Dedifferentiated amniotic fluid mesenchymal stem cell (primary cell): ENCODE data around the gene TSEN54.

ENCODE experiments used
- DNase-seq: peaks from one replicate; pipeline ENCODE4 v3.0.0-alpha.2; 2016; ENCODE audit errors: extremely low spot score

Gene TSEN54

DNA sequence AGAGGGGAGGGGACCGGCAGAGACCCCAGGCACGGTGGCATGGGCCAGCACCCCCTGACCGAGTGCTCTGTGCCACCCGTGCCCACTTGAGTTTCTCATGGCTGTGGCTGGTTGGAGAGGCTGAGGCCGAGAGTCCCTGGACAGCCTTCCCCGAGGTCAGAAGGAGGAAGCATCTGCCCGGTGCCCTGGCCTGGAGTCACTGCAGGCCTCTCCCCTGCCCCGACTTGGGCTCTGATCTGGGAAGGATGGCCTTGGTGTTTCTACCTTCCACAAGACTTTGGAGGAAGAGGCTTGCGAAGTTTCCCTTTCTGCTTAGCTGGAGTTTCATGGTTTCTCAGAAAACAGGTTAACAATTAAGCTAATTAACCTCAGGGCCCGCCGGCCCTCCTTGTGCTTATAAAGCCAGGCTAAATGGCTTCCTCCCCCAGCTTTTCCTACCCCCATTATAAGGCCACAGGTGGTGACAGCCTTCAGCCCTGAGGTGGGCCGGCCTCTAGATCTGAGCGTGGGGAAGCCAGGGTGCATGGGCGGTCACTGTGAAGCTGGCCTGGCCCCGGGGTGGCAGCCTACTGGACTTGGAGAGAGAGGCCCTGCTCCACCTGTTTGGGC is 26.5 kb downstream of the TSEN54 start:
- DNase-seq: no peak

DNA sequence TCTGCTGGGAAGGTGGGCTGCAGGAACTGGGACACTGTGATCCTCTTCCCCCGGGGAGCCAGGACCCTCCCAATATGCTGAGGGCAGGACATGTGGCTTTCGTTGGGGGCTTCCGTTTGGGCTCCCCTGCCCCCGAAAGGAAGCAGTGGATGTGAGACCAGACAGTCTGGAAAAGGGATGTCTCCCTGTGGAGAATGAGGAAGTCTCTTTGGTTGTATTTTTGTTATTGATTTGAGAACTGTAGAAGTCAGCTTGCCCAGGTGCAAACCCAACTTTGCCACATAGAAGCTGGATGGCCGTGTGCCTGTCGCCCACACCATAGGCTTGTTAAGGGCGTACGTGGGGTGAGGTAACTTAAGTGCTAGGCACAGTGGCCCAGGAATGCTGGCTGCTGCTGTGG is 27.9 kb downstream of the TSEN54 start:
- no peak for DNase-seq

DNA sequence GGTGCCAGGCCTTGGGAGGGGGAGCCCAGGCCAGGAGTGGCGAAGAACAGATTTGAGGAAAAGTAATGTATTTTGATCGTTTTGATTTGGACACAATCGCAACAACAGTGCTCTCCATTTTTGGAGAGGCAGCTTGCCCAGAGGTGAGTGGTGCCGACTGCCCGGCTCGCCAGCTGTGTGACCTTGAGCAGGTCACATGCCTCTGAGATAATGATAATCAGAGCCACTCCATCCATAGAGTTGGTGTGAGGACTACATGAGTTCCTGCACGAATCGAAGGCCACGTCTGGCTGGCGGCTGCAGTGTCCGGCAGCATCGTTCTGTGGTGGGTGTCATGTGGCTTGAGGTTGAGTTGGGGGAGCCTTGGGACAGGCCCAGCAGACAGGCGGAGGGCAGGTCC is 29.9 kb downstream of the TSEN54 start:
- no peak for DNase-seq

DNA sequence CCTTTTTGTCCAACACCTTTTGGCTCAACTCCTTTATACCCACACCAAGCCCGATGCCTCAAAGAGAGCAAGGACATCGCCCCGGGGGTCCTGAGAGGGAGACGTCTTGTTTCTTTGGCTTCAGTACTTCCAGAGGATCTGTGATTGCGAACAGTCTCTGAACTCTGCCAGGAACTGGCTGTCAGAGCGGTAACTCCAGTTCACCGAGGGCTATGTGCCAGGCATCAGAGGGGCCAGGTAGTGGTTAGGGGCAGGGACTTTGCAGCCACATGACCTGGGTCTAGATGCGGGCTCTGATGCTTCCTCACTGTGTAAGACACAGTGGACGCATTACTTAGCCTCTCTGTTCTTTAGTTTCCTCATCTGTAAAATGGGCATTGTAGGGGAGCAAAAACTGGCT is 30.8 kb downstream of the TSEN54 start:
- DNase-seq: no peak

DNA sequence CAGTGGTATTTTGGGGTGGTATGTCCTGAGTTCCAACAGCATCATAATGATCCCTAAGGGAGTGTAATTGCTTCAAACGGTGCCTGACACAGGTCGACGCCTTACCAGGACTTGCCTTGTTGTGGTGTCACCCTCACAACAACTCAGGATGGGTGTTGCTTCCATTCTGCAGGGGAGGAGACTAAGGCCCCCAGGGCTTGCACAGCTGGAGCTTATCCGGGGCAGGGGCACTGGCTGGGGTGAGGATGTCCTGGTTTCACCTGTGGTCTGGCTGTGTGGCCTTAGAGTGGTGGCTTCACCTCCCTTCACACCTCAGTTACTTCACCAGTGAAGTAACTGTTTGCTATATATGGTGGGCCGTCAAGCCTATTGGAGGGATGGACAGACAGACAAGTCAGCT is 32.5 kb downstream of the TSEN54 start:
- DNase-seq: no peak

DNA sequence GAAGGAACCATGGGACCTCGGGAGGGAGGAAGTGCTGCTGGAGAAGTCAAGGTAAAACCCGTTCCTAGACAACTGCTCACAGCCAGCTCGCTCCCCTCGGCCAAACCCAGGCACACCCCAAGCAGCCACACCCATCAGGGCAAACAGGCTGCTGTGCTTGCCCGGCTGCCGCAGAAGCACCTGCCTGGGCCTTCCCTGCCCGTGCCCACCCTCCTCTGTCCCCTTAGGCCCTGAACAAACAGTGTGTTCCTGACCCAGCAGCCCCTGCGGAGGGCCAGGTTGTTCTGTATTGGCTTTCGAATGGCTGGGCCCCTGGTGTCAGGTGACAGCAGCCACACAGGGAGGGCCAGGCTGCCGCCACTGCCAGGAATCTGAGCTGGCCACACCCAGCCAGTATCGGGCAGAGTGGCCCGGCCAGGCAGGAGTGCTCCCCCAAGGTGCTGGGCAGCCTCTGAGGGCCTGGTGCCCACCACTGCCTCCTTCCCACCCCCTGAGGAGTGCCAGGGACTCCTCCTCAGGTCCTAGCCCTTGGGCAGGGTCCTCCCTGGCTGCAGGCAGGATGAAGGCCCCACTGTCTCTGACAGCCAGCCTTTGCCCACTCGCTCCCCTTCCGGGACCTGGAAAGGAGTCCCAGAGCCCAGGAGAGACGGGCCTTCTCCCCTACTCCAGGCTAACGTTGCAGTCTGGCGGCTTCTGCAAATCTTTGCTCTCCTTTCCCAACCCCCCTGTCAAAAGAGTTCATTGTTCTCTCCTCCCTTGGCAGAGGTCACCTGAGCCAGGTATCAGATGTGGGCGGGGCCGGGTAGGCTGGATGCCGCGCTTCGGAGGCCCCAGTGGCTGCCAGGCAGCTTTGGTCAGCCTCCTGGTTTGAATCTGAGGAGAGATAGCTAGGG is 33.2 kb downstream of the TSEN54 start:
- no peak for DNase-seq

DNA sequence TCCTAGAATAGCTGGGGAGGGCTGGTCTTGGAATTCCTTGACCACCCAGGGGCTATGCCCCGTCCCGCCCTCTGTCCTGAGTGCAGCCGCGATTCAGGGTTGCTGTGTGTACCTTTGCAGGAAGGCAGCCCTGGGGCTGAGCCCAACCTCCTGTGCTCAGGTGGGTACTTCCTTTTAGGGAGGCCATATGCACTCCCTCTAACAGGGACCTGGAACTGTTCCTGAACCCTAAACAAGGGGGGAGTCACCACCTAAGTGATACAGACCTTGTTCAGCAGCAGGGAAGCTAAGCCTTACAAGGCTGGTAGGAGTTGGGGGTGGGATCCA is 33.8 kb downstream of the TSEN54 start:
- DNase-seq: no peak

DNA sequence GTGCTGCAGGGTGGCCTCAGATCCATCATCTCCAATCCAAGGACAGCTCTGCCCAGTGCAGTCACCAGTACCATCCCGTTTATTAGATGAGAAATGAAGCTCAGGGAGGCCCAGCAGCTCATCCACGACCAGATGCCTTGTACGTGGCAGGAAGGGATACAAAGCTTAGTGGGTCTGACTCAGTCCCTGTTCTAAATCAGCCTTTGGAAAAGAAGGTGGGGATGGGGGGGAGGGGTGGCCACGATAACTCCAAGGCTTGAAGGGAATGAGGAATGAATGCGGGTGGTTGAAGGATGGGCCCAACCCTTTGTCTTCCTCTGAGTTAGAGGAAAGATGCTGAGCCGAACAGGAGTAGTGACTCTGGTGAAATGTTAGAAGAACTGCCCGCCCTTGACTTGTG is 34.9 kb downstream of the TSEN54 start:
- no peak for DNase-seq

DNA sequence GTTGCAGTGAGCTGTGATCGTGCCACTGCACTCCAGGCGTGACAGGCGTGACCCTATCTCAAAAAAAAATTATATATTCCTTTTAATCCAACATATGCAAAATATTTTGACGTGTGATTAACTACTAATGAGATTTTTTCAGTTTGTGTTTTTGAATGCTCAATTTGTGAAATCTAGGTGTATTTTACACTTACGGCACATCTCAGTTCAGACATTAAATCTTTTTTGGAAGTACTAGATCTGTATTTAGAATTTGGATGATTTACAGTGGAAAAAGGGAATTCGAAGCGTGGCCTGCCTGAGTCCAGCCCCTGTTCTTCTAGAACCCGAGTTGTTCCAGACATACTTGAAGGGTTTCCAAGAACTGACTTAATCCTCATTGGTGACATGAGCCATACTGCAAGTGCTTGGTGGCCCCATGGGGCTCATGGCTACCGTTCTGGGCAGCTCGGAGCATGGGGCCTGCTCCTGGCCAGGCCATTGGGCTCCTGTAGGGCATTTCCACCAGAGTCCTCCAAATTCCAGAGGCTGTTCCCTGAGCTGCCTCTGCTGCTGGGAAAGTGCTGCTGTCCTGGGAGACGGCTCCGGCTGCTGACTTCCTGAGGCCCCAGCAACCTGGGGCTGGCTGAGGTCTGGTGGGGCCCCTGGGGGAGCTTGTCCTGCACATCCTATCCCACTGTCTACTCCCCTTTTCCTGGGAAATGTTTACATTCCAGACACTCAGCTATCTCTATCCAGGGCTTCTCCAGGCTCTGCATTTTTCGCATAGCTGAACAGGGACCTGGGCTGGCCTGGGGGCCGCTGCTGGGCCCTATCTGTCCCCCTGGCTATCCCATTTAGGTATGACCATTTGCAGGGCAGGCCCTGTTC is 36.3 kb downstream of the TSEN54 start:
- no peak for DNase-seq

DNA sequence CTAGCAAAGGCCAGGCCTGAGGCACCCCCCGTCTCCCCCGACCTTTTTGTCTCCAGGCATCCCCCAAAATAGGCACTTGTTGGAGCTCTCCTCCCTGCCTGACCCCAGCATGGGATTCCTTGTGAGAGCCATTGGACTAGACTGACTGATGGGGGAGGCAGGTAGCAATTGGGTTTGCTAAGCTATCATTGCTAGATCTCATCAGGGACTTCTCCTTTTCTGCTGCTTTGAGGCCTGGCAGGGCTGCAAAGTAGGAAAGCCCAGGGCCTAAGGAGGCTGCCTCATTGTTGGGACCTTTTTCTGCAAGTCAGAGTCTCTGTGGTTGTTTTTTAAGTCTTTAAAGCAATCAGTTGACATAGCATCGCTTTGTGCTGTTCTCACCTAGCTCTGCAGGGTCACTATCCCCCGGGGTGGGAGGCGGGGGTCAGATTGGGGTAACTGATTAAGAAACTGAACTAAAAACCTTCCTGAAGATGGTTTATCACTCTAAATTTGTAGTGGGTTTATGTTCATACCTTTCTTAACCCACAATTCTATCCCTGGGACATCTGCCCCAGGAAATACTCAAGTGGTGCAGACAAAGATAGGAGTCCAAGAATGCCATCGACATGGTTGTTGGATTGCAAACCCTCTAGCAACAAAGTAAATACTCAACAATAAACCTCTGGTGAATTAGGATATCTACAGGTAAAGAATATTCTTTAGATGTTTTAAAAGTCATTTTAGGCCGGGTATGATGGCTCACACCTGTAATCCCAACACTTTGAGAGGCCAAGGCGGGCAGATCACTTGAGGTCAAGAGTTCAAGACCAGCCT is 37.2 kb downstream of the TSEN54 start:
- no peak for DNase-seq

DNA sequence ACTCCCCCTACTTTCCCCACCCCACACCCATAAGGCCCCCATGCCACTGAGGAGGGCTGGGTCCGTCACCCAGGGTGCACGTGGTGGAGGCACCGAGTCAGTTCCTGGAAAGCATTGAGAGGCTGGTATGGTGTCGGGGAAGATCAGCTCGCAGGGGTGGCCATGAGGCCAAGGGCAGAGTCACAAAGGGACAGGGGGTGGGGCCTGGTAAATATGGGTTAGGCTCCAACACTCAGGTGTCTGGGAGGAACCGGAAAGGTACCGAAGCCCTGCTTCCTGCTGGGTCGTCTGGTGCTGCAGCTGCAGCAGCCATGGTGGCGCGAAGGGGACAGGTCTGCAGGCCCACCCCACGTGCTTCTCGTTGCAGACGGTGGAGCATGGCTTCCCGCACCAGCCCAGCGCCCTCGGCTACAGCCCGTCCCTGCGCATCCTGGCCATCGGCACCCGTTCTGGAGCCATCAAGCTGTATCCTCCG is 39.4 kb downstream of the TSEN54 start:
- DNase-seq: no peak

DNA sequence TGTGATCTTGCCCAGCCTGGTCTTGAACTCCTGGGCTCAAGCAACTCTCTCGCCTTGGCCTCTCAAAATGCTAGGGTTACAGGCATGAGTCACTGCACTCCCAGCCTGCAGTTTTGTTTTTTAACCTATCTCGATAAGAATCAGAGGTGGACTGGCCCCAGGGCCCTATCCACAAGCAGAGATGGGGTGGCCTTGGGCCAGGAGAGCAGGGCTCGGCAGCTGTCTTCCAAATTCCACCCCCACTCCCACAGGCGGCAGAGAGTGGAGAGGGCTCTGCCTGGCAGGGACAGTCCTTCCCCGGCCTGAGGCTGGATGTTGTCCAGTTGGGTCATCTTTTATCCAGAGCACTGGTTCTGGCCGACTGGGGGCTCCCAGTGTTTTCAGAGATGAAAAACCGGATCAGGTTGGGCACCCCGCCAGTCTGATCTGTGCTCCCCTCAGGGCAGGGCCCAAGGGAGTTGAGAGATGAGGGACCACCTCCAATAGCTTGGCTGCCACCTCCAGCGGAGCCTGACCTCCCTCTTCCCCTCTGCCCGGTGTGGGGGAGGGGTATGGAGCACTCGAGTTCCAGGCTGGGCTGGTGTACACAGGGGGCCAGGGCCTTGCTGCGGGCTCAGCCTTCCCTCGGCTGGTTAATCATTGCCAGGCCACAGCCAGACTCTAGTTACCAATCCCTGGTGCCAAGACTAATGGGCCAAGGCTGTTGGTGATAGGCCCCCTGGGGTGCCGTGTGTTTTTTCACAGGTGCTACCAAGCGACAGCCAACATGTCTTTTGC is 40.9 kb downstream of the TSEN54 start:
- no peak for DNase-seq

DNA sequence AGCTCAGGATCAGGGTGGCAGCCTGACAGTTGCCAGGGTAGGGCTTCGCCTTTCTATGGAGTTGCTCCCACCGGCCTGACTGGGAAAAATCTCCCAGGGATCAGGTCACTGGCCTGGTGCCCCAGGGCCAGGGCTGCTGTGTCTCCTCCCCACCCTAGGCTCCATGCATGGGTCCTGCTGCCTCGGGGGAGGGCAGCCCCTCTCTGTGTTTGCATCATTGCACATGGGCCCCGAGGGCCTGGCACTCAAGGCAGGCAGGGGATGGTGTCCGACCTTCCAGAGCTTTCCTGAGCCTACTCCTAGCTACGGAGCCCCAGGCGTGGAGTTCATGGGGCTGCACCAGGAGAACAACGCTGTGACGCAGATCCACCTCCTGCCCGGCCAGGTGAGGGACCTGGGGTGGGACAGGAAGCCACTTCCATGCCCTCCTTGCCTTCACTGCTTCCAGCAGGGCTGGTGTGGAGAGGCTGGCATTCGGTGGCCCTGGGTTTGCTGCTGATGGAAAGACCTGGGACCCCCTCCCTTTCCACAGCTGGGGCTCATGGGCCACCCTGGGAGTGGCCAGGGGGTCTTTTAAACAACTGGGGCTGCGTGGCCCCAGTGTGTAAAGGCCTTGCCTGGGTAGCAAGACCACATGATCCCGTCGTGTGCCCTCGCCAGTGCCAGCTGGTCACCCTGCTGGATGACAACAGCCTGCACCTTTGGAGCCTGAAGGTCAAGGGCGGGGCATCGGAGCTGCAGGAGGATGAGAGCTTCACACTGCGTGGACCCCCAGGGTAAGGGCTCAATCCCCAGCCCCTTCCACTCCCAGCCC is 41.7 kb downstream of the TSEN54 start:
- DNase-seq: no peak

DNA sequence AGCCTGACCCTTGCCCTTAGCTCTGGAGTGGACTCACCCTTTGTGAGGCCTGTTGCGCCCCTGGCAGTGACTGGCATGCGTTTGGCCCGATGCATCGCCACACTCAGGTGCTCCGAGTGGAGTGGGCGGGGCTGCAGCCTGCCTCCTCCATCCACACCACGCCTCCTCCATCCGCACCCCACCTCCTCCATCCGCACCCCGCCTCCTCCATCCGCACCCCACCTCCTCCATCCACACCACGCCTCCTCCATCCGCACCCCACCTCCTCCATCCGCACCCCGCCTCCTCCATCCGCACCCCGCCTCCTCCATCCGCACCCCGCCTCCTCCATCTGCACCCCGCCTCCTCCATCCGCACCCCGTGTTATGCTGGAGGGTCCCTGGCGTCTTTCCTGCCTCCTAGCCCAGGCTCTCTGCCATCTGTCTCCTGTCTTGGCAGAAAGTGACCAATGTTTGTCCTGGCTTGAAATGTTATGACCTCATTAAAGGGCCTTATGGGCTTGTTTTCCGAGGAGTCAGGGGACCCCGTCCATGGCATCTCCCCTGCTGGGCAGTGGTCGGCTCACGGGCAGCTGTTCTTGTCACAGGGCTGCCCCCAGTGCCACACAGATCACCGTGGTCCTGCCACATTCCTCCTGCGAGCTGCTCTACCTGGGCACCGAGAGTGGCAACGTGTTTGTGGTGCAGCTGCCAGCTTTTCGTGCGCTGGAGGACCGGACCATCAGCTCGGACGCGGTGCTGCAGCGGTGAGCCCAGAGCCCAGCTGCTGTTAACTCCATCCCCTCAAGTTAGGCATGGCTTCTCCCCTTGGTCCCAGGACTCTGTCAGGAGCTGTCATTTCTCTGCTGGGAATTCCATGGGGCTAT is 42.6 kb downstream of the TSEN54 start:
- no peak for DNase-seq

DNA sequence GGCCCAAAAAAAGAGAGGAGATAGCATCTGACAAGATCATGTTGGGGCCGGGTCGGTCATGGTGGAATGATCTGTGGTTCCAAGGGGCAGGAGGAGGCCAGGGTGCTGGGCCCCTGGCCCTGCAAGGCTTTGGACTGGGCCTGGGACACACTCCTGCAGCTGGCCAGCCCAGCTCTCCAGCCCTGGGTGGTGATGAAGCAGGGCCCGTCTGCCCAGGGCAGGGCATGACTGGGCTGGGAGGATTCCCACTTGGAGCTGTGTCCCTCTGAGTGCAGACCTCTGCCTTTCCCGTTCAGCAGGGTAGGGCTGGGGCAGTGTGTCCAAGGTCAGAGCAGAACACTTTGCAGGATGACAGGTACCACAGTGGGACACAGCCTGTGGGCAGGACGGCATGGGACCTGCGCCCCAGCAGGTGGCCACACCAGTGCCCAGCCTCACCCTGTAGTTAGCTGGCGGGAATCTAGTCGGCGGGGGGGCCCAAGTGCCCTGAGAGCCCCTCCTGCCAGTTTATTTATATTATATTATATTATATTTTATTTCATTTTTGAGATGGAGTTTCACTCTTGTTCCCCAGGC is 43.7 kb downstream of the TSEN54 start:
- DNase-seq: no peak

DNA sequence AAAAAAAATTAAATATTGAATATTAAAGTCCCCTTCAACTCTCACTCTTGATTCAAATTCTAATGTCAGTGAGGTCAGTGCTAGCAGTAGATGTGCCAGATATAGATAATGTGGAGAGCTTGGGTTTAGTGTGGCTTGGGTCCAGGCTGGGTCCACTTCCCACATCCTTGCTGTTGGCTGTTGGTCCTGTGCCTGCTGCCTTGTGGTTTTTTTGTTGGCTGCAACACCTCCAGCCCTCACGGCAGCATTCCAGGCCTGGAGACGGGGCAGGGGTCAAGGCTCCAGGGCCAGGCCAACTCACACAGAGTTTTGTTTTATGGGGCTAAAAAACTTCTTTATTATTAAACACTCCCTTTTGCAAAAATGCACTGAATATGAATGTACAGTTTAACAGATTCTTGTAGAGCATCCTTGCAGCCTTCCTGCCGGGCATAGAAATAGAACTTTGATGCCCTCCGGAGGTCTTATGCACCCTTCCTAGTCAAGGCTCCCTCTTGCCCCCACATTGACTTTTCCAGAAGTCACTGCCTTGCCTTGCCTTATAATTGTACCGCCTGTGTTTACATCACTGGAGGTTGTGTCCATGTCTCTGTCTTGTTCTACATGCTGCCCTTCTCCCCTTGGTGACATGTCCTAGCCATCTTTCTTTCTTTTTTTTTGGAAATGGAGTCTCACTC is 45.7 kb downstream of the TSEN54 start:
- no peak for DNase-seq

DNA sequence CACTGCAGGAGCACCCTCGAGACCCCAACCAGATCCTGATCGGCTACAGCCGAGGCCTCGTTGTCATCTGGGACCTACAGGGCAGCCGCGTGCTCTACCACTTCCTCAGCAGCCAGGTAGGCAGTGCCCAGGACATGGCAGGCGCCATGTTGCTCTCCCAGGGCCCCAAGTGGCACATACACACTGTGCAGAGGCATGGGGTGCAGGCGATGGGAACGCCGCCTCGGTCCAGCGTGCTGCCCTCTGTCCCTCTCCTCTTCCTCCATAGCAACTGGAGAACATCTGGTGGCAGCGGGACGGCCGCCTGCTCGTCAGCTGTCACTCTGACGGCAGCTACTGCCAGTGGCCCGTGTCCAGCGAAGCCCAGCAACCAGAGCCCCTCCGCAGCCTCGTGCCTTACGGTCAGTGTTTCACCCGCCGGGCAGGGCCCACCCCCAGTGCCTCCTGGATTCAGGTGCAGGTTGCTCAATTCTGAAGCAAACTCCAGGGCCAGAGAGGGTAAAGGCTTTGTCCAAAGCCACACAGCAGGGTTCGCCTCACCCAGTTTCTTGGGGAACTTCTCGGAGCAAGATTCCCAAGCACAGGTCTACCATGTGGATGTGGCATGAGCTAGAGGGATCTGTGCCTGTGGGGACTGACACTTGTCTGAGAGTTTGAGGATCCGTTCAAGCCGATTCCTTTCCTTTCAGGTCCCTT is 46.9 kb downstream of the TSEN54 start:
- DNase-seq: no peak

DNA sequence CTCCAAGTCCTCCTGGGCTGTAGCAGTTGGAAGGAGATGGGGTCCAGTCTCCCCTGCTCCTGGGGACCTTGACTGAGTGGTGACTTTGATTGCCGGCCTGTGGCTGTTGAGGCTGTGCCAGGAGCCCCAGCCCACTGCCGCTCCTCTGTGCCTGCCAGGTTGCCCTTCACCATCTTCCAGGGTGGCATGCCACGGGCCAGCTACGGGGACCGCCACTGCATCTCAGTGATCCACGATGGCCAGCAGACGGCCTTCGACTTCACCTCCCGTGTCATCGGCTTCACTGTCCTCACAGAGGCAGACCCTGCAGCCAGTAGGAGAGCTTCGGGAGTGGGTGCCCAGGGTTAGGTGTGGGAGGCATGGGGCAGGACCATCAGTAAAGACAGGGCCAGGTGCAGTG is 47.9 kb downstream of the TSEN54 start:
- no peak for DNase-seq
